ENCODE results near the gene BRD3. TPM values are rescaled to one million over a fixed set of nuclear protein-coding genes. Genes with fewer than 3 reads are reported as not detected.

Gene BRD3
- total RNA-seq, 1 experiment from 2014 or later = 47.3 TPM

DNA sequence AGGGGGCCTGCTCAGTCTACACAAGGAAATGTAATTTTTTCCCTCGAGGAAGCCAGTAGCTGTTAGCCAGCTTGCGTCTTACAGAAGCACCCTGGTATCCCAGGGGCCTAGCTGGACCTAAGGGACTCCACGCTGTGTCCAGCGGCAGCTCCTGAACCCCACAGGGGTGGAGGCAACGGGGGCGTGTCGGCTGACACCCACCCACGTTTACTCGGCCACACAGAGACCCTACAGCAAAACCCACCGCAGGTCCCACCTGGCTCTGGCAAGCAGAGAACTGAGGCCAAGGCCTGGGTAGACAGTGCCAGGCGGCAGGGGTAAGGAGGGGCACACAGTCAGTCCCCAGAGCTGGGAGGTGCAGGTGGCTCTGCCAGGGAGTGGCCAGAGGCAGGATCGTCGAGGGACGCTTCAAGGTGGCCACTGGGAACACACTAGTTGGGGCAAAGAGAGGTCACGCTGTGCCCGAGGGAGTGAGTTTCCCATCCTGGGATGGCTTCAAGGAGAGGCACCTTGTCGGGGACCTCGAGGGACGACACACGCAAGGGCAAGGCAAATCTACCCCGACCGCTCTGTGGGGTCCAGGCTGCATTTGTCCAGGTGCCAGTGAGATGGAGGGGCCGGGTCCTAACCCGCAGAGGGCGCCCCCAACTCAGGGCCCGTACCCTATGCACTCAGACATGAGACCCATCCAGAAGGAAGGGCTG is 21.8 kb downstream of the BRD3 start:
- no peak for DNase-seq
- Histone ChIP-seq H3K27me3 (ENCODE audit: insufficient read depth, low read depth) (no peaks in the 10 kb centered on the region), H4K20me1 (ENCODE audit: insufficient read depth) (peaks cover 4% of the 10 kb centered on the region; the same call in 1 of the 2 replicates), H3K4me3 (no peak overlapping the region), H3K79me2 (ENCODE audit: low read depth) (no peaks in the 10 kb centered on the region), H3K9me2 (ENCODE audit: insufficient read depth) (no peaks in the 10 kb centered on the region), H3K4me2 (no peak overlapping the region), H3K36me3 (ENCODE audit: low read depth) (no peaks in the 10 kb centered on the region), H3K4me1 (replicated peaks; ENCODE audit: insufficient read depth) (no peaks in the 10 kb centered on the region), H3F3A (ENCODE audit: insufficient read depth, low read depth) (no peaks in the 10 kb centered on the region), H2AFZ (no peak overlapping the region), H3K27ac (no peak overlapping the region), H3K9me3 (ENCODE audit: insufficient read depth, low read depth) (no peaks in the 10 kb centered on the region)
- TF ChIP-seq, protein P1, sequence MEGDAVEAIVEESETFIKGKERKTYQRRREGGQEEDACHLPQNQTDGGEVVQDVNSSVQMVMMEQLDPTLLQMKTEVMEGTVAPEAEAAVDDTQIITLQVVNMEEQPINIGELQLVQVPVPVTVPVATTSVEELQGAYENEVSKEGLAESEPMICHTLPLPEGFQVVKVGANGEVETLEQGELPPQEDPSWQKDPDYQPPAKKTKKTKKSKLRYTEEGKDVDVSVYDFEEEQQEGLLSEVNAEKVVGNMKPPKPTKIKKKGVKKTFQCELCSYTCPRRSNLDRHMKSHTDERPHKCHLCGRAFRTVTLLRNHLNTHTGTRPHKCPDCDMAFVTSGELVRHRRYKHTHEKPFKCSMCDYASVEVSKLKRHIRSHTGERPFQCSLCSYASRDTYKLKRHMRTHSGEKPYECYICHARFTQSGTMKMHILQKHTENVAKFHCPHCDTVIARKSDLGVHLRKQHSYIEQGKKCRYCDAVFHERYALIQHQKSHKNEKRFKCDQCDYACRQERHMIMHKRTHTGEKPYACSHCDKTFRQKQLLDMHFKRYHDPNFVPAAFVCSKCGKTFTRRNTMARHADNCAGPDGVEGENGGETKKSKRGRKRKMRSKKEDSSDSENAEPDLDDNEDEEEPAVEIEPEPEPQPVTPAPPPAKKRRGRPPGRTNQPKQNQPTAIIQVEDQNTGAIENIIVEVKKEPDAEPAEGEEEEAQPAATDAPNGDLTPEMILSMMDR (conservative IDR thresholded peaks at IDR 0.05) = no peak
- no peak for TF ChIP-seq EZH2 (IDR thresholded peaks at IDR 0.05; ENCODE audit: low read depth)
- ChIA-PET POLR2A (ENCODE audit: unreplicated experiment) (no interaction called here), CTCF (interaction anchor here (0.6 kb wide), 1 partner anchor 21 kb away, joined by 19 read pairs; the partner anchor contains the start of gene BRD3OS)
- intact Hi-C loops (cut with micrococcal nuclease; ENCODE audit: unreplicated experiment) = no loop called here
- BruUV-seq (replicated peaks) = no TSS peak

DNA sequence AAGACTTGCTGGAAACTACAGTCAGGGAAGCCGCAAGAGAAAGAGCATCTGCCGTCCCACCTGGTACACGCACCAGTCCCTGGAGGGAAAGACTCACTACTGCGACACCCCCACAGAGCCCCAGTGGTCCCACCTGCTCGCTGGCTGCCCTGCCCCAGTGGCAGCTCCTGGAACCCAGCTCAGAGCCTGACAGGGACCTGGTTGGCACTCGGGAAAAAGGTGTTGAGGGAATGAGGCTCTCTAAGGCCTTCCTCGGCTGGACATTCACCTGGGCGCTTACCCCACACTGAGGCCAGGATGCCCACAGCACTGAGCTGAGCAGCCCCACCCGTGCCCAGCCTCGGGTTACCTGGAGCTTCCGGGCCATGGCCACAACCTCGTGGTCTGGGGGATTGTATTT is 22.9 kb downstream of the BRD3 start:
- Histone ChIP-seq H3K79me2 (ENCODE audit: low read depth) (no peaks in the 10 kb centered on the region), H3F3A (ENCODE audit: insufficient read depth, low read depth) (no peaks in the 10 kb centered on the region), H3K4me1 (replicated peaks; ENCODE audit: insufficient read depth) (no peaks in the 10 kb centered on the region), H3K27ac (no peak overlapping the region), H4K20me1 (ENCODE audit: insufficient read depth) (peaks cover 4% of the 10 kb centered on the region; the same call in 1 of the 2 replicates), H2AFZ (no peak overlapping the region), H3K27me3 (ENCODE audit: insufficient read depth, low read depth) (no peaks in the 10 kb centered on the region), H3K9me2 (ENCODE audit: insufficient read depth) (no peaks in the 10 kb centered on the region), H3K9me3 (ENCODE audit: insufficient read depth, low read depth) (no peaks in the 10 kb centered on the region), H3K36me3 (ENCODE audit: low read depth) (no peaks in the 10 kb centered on the region), H3K4me2 (no peak overlapping the region), H3K4me3 (no peak overlapping the region)
- no peak for TF ChIP-seq EZH2 (IDR thresholded peaks at IDR 0.05; ENCODE audit: low read depth)
- TF ChIP-seq, protein P1 (conservative IDR thresholded peaks at IDR 0.05) = no peak
- ChIA-PET CTCF (interaction anchor here (0.6 kb wide), 1 partner anchor 20 kb away, joined by 19 read pairs; the partner anchor contains the start of gene BRD3OS), POLR2A (ENCODE audit: unreplicated experiment) (no interaction called here)
- BruUV-seq (replicated peaks) = no TSS peak
- no peak for DNase-seq
- intact Hi-C loops (cut with micrococcal nuclease; ENCODE audit: unreplicated experiment) = no loop called here

DNA sequence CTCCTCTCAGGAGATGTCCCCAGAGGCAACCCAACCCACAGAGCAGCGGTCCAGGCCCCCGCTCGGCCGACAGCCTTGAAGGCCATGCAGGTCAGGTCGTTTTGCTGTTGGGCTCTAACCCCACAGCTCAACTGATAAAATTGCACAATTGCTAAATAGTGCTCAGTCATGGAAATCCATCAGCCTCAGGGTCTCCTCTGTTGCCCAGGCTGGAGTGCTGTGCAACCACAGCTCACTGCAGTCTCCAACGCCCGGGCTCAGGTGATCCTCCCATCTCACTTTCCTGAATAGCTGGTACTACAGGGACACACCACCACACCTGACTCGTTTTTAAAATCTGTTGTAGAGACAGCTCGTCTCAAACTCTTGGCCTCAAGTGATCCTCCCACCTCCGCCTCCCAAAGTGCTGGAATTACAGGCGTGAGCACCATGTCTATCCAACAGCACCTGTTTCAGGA is 24.3 kb downstream of the BRD3 start:
- Histone ChIP-seq H2AFZ (no peak overlapping the region), H3K27me3 (ENCODE audit: insufficient read depth, low read depth) (no peaks in the 10 kb centered on the region), H4K20me1 (ENCODE audit: insufficient read depth) (peaks cover 9% of the 10 kb centered on the region), H3K9me2 (ENCODE audit: insufficient read depth) (no peaks in the 10 kb centered on the region), H3K27ac (no peak overlapping the region), H3F3A (ENCODE audit: insufficient read depth, low read depth) (no peaks in the 10 kb centered on the region), H3K4me1 (replicated peaks; ENCODE audit: insufficient read depth) (no peaks in the 10 kb centered on the region), H3K4me3 (no peak overlapping the region), H3K4me2 (no peak overlapping the region), H3K79me2 (ENCODE audit: low read depth) (no peaks in the 10 kb centered on the region), H3K9me3 (ENCODE audit: insufficient read depth, low read depth) (no peaks in the 10 kb centered on the region), H3K36me3 (ENCODE audit: low read depth) (no peaks in the 10 kb centered on the region; the same call in 1 of the 2 replicates)
- no peak for TF ChIP-seq EZH2 (IDR thresholded peaks at IDR 0.05; ENCODE audit: low read depth)
- TF ChIP-seq, protein P1 (conservative IDR thresholded peaks at IDR 0.05) = no peak
- DNase-seq = no peak
- POLR2A ChIA-PET (ENCODE audit: unreplicated experiment) = interaction anchor here (0.7 kb wide), 1 partner anchor 18 kb away, joined by 4 read pairs; the partner anchor contains the start of gene BRD3OS
- BruUV-seq (replicated peaks) = no TSS peak
- CTCF ChIA-PET = no interaction called here
- intact Hi-C loops (cut with micrococcal nuclease; ENCODE audit: unreplicated experiment) = no loop called here
